CD4-positive, alpha-beta T cell treated with Interleukin-15 for 4 hours (primary cell): ENCODE data around the gene SPOCK2.
"Not testable (repeated sequence)": the region's sequence is repeated elsewhere in the genome, so short reads cannot be mapped to it uniquely, and the experiment has no call there.

Experiments used
- DNase-seq: peaks from one replicate; pipeline ENCODE4 v3.0.0-alpha.2; 2020; ENCODE audit warnings: low spot score

Gene SPOCK2, protein sequence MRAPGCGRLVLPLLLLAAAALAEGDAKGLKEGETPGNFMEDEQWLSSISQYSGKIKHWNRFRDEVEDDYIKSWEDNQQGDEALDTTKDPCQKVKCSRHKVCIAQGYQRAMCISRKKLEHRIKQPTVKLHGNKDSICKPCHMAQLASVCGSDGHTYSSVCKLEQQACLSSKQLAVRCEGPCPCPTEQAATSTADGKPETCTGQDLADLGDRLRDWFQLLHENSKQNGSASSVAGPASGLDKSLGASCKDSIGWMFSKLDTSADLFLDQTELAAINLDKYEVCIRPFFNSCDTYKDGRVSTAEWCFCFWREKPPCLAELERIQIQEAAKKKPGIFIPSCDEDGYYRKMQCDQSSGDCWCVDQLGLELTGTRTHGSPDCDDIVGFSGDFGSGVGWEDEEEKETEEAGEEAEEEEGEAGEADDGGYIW

DNA sequence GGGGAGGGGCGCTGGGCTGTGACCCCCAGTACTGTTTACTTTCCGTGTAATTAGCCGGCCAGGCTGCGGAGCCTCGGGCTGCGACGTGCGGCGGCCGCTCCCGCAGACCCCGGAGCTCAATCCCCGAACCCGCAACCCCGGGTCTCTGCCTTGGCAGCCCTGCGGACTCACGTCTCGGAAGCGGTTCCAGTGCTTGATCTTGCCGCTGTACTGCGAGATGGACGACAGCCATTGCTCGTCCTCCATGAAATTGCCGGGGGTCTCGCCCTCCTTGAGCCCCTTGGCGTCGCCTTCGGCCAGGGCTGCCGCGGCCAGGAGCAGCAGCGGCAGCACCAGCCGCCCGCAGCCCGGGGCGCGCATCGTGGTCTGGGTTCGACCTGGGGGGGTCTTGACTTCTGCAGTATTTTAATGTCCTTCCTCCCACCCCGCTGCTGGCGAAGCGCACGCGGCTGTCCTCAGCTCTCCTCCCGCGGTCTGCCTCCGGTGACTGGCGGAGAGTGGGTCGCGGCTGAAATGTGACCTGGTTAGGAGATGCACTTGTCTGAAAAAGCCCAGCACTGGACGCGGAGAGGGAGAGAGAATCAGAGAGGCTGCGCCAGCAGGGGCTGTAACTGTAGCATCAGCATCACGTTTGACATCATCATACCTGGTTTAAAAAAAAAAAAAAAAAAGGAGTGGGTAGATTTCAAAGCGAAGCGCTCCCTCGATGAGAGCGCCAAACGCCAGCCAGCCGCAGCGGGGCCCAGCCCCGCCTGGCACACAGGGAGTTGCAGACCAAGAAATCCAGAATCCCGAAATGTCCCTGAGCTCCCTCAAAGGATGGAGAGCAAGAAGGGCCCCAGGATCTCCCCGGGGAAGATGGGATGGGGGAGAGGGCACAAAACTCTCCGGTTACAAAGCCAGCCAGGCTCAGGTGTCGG lies at the start of gene SPOCK2:
Gene SPOCK2 (minus strand): TSS at position 583 of the 920 bp plus-strand sequence. CDS start 223 bp downstream, at position 360.
- peak; percentile 74 for DNase-seq

DNA sequence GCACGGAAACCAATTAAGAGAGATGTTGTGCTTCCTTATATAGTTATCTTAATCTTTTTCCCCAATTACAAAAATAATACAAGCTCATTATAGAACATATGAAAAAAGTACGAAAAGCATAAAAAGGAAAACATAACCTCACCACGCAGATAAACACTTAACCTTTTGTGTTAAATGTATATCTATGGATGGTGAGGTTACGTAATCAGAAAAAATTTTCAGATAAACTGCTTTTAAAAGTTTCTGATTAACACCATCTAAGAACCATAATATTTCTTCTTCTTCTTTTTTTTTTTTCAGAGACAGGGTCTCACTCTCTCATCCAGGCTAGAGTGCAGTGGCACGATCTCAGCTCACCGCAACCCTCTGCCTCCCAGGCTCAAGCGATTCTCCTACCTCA lies 49.2 kb upstream of the SPOCK2 start:
- no peak for DNase-seq

DNA sequence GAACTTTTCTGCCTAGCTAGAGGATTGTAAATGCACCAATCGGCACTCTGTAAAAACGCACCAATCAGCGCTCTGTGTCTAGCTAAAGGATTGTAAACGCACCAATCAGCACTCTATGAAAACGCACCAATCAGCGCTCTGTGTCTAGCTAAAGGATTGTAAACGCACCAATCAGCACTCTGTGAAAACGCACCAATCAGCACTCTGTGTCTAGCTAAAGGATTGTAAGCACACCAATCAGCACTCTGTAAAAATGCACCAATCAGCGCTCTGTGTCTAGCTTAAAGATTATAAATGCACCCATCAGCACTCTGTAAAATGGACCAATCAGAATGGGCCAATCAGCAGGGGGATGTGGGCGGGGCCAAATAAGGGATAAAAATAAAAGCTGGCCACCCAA lies 47.9 kb upstream of the SPOCK2 start:
- DNase-seq: not testable (repeated sequence)

DNA sequence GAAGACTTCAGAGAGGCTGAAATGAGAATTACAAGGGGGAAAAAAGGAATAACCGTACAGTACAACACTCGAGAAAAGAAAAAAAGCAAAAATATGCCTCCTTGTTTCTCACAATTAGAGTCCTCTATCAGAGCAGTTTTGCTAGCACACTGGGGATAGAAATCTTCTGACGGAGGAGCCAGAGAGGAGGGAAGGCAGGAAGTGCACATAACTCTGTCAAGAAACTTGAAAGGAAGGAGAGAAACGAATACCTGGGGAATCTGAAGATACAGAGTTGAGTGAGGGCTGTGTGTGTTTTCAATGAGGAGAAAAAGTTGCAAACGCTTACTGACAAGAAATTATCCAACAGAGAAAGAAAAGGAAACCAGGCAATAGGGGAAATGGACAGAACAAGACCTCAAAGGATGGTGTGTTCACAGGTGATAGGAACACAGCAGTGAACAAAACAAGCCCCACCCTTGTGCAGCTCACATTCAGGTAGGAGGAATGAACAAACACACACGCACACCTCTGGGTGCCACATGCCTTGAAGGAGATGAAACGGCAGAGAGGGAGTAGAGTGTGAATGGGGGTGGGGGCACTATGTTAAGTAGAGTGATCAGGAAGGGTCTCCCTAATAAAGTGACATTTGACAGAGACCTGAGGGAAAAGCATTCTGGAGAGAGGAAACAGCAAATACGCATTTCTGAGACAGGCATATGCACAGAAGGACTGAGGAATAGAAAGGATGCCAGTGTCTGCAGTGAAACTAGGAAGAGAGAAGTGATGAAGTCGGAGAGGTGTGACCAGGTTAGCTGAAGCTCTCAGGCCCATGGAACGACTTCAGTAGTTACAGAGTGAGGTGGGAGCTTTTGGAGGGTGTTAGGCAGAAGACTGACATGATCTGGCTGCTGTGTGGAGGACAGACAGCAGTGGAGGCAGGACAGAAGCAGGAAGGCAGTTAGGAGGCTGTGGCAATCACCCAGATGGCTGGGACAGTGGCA lies 46.7 kb upstream of the SPOCK2 start:
- peak; percentile 6 for DNase-seq

DNA sequence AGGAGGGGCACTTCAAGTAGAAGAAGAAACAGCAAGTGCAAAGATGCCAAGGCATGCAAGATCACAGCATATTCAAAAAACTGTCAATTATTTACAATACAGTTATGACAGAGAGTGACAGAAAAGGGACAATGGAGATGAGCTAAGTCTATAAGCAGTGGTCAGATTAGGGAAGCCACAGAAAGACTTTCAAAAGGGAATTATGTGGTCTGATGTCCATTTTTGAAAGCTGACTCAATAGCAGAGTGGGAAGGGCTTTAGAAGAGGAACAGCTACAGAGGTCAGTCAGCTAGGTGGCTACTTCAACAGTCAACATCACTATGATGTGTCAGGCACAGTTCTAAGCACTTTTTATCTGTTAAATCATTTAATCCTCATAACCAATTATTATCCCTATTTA lies 45.2 kb upstream of the SPOCK2 start:
- DNase-seq: no peak

DNA sequence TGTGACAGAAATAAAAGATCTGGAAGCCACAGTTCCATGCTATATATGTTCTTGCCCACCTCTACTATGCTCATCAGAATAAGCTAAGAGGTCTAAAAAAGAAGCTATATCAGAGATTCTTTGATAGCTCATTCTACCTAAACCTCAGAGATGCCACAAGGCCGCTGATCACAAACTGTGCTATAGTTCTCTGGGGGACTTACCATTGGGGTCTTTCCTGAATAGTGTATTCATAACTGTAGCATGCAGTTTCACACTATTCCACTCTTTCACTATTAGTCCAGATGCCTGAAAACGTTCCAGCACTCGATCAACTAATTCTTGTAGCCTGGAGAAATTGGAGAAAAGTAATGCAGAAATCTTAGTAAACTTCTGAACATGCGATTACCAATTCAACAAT lies 44.5 kb upstream of the SPOCK2 start:
- no peak for DNase-seq

DNA sequence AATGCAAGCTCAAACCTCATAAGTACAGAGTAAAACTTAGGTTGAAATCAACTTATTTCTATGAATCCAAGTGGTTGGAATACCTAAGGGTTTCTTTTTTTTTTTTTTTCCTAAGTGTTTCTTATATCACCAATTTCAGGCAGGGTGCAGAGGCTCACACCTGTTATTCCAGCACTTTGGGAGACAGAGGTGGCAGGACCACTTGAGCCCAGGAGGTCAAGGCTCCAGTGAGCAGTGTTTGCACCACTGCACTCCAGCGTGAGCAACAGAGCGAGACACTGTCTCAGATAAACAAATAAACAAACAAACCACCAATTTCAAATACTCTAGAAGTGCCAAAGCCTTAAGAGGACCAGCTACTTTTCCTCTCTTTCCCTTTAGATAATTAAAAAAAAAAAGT lies 39.2 kb upstream of the SPOCK2 start:
- no peak for DNase-seq

DNA sequence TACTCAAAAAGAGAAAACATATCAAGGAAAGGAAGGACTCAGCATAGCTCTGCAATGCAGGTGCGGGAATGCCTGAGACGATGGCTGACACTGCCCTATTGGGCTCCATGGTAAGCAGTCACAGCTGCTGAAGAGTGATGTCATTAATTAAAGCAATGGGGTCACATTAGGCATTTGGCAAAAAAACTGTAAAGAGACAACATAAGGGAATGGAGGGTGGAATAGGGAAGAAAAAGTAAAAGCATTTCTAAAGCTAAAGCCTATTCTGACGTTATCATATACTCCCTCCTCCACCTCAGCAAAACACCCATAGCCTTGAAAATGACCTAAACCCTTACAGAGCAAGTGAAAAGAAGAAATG lies 38.5 kb upstream of the SPOCK2 start:
- no peak for DNase-seq

DNA sequence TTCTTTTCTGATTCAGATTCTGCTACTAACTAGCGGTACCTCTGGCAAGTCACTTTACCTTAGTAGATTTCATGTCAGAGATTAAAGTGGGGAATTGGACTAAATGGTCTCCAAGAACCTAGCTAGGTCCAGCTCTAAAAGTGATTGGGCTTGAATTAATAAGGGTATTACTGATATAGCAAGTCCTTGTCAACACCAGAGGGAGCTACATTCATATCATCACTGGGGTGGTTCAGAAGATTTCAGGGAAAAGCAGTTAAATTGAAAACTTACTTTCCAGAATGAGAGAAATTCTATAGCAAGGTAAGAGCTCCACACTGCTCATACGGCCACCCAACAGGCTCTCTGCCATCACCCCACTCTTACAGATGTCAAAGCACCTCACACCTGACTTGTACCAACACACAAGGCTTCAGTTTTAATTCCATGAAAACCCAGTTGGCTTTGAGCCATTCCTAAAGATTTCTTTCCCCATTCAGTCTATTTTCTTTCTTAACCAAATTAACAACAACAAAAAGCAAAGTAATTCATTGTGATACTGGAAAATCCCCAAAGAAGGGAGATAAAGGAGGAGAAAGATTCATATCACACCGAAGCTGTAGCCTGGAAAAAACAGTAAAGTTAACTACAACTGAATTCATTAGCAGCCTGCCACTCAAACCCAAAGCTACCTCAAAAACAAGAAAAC lies 38.0 kb upstream of the SPOCK2 start:
- peak; percentile 33 for DNase-seq

DNA sequence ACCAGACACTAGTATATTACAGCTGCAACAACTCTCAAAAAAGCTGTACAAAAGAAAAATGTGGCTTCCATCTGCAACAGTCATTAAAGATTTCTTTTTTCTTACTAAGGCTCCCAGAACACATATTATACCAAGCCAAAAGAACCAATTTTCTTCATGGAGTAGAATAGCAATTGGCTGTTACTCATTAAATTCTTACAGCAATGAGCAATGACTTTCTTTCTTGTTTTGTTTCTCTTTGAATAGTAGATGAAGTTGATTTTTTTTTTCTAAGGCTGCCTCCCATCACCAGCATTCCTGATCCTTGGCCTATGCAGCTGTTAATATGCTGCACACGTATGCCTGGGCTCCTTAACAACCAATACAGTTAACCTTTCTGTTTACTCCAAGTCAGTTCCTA lies 36.6 kb upstream of the SPOCK2 start:
- no peak for DNase-seq

DNA sequence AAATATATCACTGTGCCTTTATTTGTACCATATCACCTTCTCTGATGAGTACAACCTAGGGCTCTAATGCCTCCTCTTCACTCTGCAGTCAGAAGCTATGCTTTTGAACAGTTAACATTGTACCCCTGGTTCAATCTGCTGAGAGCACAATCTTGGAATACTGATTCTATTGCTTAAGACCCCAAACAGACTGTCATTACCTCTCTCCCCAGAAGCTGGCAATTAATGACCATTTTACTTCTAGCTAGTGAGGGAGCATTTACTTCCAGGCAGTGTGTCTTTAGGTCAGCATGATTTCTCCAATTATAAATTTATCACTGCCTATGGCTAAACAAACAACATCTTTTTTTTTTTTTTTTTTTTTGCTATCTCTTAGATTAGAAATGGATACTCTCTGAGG lies 36.0 kb upstream of the SPOCK2 start:
- DNase-seq: no peak

DNA sequence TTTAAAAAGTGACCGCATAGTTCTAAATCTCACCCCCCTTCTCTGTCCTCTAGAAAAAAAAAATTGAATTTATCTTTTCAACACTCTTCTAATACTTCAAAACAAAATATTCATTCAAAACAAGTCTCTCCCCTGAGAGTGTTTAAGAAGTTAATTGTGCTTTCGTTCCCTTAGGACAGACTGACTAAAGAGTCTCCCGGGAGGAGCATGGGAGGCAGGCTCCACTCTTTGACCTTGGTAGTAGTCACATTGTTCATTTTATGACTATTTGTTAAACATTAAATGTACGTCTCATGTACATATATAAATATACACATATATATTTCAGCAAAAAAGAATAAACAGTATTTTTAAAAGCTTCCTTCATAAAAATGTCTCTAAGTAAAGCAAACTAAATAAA lies 35.3 kb upstream of the SPOCK2 start:
- no peak for DNase-seq

DNA sequence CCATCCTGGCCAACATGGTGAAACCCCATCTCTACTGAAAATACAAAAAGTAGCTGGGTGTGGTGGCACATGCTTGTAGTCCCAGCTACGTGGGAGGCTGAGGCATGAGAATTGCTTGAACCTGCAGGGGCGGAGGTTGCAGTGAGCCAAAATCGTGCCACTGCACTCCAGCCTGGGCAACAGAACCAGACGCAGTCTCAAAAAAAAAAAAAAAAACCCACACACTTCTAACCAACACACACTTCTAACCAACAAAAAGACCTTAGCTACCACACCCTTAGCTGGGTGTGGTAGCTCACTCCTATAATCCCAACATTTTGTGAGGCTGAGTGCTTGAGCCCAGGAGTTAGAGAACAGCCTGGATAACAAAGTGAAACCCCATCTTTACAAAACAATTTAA lies 33.9 kb upstream of the SPOCK2 start:
- DNase-seq: no peak

DNA sequence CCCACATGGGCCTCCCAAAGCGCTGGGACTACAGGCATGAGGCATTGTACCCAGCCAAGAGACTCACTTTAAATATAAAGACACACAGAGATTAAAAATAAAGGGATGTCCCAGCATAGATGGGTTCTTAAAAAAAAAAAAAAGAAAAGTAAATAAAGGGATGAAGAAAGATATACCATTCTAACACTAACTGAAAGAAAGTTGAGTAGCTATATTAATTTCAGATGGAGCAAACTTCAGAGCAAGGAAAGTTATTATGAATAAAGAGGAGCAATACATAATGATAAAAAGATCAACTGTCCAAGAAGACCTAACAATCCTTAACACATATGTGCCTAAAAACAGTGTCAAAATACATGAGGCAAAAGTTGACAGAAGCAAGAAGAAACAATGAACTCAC lies 33.0 kb upstream of the SPOCK2 start:
- no peak for DNase-seq

DNA sequence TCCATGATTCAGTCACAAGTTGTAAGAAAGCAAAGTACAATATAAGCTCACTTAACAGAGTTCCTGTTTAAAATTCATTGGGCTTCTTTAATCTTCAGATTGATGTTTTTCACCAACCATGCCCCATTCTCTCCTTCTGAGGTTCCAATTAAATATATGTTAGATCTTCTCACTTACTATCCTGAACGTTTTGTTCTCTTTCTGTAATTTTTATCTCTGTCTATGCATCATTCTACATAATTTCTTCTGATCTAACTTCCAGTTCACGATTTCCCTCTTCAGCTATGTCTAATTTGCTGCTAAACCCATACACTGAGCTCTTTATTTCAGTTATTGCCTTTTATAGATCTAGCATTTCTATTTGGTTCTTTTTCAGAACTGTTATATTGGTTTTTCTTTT lies 28.0 kb upstream of the SPOCK2 start:
- DNase-seq: no peak

DNA sequence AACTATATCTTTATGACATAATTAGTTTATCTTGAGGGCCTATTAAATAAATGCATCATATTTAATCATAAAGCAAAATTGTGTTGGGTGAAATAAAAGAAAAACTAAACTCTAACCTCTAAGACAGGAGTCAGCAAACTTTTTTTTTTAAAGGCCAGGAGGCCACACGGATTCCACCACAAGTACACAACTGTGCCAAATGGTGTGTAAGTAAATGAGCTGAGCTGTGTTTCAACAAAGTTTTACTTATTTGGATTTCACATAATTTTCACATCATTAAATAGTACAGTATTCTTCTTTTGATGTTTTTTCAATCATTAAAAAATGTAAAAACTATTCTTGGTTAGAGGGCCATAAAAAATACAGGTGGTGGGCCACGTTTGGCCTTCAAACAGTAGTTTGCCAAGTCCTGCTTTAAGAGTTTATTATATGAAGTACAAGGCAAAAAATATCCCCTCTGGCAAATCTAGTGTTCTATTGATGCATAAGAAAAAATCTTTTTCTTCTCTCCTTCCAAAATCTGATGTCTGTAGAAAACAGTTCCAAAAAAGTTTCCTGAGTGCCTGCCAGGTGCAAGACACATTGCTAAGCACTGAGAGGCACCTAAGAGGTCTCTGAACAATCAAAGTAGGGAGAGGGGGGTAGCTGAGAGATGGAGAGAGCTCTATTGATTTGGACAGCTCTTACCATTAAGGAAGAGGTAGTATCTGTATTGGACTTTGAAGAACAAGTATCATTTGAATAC lies 26.5 kb upstream of the SPOCK2 start:
- no peak for DNase-seq

DNA sequence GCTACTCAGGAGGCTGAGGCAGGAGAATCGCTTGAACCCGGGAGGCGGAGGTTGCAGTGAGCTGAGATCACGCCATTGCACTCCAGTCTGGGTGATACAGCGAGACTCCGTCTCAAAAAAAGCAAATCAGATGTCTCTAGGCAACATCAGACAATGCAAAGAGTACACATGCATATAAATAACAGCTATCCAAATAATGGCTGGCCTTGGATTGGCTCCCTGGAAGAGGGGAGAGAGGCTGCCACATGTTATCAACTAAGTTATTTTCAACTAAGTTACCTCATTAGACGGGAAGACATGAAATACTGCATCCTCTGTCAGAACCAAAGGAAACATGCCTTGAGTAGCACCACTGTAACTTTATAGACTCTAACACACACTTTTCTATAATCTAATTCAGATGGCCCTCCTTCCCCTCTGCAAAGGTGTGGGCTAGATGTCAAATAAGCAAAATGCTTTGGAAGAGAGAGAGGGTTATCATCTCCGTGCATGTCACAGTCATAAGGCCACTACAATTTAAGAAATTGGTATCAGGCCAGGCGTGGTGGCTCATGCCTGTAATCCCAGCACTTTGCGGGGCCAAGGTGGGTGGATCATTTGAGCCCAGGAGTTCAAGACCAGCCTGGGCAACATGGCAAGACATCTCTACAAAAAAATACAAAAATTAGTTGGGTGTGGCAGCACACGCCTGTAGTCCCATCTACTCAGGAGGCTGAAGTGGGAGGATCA lies 22.5 kb upstream of the SPOCK2 start:
- DNase-seq: no peak

DNA sequence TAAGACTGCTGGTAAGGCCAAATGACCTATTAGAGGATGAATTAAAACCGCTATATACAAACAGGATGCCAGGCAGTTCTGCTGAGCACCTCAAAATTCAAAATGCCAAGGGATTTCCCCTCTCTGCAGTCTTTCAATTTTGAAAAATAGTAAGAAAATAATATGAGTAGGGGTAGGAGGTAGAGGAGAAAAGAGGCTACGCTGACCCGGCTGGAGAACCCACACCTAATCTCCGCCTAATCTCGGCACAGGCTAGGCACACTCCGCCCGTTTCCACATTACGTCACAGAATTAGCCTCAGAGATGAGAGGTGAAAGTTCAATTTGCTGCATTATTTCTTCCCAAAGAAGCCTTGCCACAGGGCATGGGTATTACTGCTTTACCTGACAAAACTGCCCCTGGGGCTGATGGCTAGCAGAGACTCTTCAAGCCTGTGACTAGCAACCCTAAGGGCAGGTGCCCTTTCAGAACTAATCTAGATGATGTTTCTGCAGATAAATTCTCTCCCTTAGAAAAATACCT lies 21.3 kb upstream of the SPOCK2 start:
- no peak for DNase-seq

DNA sequence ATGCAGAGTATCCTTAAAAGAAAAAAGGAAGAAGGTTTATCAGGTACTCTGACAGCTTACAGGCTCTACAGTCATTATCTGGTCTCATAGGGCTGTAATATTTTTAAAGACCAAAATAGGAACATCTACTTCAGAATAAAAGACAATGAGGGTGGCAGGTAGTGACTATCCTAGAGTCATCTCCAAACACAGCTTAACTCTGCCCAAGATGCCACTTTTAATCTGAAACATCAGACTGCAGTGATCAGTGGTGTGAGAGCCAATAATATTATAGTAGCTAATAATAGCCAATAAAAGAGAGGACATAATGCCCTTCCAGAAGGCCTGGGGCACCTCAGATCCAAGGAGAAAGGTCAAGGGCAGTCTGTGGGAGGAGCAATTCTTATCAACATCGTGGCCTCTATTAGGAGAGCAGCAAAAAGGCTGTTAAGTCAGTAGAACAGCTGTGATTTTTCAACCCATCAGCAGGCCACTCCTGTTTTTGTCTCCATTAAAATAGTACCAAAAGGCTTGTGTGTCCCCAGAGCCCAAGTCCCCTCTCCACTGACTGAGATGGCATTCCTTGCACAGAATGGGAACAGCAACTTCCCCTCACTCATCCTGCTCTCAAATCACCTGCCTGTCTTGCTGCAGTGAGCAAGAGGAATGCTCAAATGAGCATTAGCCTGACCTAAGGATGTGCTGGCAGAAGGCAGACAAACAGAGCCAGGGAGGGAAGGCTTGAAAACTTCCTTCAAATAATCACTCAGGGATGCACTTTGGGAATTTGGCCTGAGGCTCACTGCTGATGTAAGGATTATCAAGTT lies 20.7 kb upstream of the SPOCK2 start:
- no peak for DNase-seq
